Hepatocyte (in vitro differentiated cells): ENCODE data around the gene FBXL7. TPM values are rescaled to one million over a fixed set of nuclear protein-coding genes. Genes with fewer than 3 reads are reported as not detected.

Experiments
- DNase-seq: peaks from one replicate; pipeline ENCODE4 v3.0.0-alpha.2; 2016; ENCODE audit warnings: low spot score
- H2AFZ ChIP-seq: fragments of 200-600 bp; sonication (generic); 2 replicates; pipeline ENCODE4 v1.6.0; 2016; ENCODE audit warnings: antibody characterized with exemption, mild to moderate bottlenecking
- H3K27ac ChIP-seq: fragments of 200-600 bp; sonication (generic); 2 replicates; pipeline ENCODE4 v1.5.1; 2016; ENCODE audit warnings: mild to moderate bottlenecking
- H3K27me3 ChIP-seq: fragments of 200-600 bp; sonication (generic); 2 replicates; pipeline ENCODE4 v1.6.1; 2016
- H3K36me3 ChIP-seq: fragments of 200-600 bp; sonication (generic); replicated peaks from 2 replicates; pipeline ENCODE4 v1.5.1; 2016; ENCODE audit warnings: low read depth; ENCODE audit not compliant: insufficient read depth
- H3K4me1 ChIP-seq: fragments of 200-600 bp; sonication (generic); 2 replicates; pipeline ENCODE4 v1.5.1; 2016; ENCODE audit warnings: mild to moderate bottlenecking, moderate library complexity; ENCODE audit not compliant: insufficient read depth
- H3K4me2 ChIP-seq: fragments of 200-600 bp; sonication (generic); 2 replicates; pipeline ENCODE4 v1.6.0; 2016
- H3K4me3 ChIP-seq: fragments of 200-600 bp; sonication (generic); 2 replicates; pipeline ENCODE4 v1.5.1; 2016; ENCODE audit warnings: mild to moderate bottlenecking
- H3K79me2 ChIP-seq: fragments of 200-600 bp; sonication (generic); 2 replicates; pipeline ENCODE4 v1.6.0; 2017; ENCODE audit warnings: mild to moderate bottlenecking
- H3K9me2 ChIP-seq: fragments of 200-600 bp; sonication (generic); replicated peaks from 2 replicates; pipeline ENCODE4 v1.6.0; 2017; ENCODE audit warnings: mild to moderate bottlenecking; ENCODE audit not compliant: insufficient read depth
- H3K9me3 ChIP-seq: fragments of 200-600 bp; sonication (generic); 2 replicates; pipeline ENCODE4 v1.5.1; 2016; ENCODE audit warnings: low read depth, mild to moderate bottlenecking
- H4K20me1 ChIP-seq: fragments of 200-600 bp; sonication (generic); 2 replicates; pipeline ENCODE4 v1.6.0; 2016; ENCODE audit warnings: mild to moderate bottlenecking; ENCODE audit not compliant: insufficient read depth, poor library complexity, severe bottlenecking
- CTCF ChIP-seq: fragments of 200-600 bp; sonication (generic); IDR thresholded peaks from 2 replicates; pipeline ENCODE4 v1.5.1; 2016; ENCODE audit warnings: antibody characterized with exemption, mild to moderate bottlenecking; ENCODE audit not compliant: poor library complexity
- EZH2 ChIP-seq: fragments of 200-600 bp; sonication (generic); IDR thresholded peaks from 2 replicates; pipeline ENCODE4 v1.6.1; 2016; ENCODE audit warnings: antibody characterized with exemption, mild to moderate bottlenecking, borderline replicate concordance
- EZH2phosphoT487 ChIP-seq: fragments of 200-600 bp; sonication (generic); IDR thresholded peaks from one replicate; pipeline ENCODE4 v1.6.1; 2018; ENCODE audit warnings: antibody characterized with exemption, mild to moderate bottlenecking, low read depth, moderate library complexity; ENCODE audit not compliant: unreplicated experiment, severe bottlenecking
- WGBS: methylation state at CpG from one replicate; pipeline ENCODE4 v1.1.6; 2016; ENCODE audit warnings: low lambda C conversion rate; ENCODE audit errors: missing lambda C conversion rate; 5-methylcytosine and 5-hydroxymethylcytosine counted together
- polyA plus RNA-seq: library from polyadenylated mRNA; unstranded; fragments of >200 nt; fragmentation: Nextera tagmentation; extraction: Ambion mirVana; gene quantifications from 2 replicates; pipeline ENCODE4 v1.2.1, GENCODE V29; 2016
- total RNA-seq: library from RNA; depleted of rRNA; stranded (reverse); fragments of >200 nt; gene quantifications from 2 replicates; pipeline ENCODE4 v1.2.3, GENCODE V29; 2014

Gene FBXL7
- total and polyA plus RNA-seq, 2 experiments from 2014 or later, result 8.4 to 10.3 TPM

DNA sequence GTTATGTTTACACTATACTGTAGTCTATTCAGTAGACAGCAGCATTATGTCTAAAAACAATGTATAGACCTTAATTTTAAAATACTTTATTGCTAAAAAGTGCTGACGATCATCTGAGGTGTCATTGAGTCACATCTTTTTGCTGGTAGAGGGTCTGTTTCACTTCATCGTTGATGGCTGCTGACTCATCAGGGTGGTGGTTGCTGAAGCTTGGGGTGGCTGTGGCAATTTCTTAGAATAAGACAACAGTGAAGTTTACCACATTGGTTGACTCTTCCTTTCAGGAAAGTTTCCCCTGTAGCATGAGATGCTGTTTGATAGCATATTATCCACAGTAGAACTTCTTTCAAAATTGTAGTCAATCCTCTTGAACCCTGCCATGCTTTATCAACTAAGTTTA lies 150.3 kb downstream of the FBXL7 start:
- H3K36me3 ChIP-seq, result no peaks in the 10 kb centered on the region
- no peak overlapping the region for H3K4me2 ChIP-seq
- H3K9me3 ChIP-seq, result no peaks in the 10 kb centered on the region
- no peaks in the 10 kb centered on the region for H3K27me3 ChIP-seq
- TF ChIP-seq CTCF, result no peak
- TF ChIP-seq EZH2phosphoT487, result no peak
- TF ChIP-seq EZH2, result no peak
- 81% methylated on average over 2 of the region's 2 CpGs for WGBS
- H3K79me2 ChIP-seq, result peaks cover 3% of the 10 kb centered on the region
- H3K9me2 ChIP-seq, result no peaks in the 10 kb centered on the region
- no peak for DNase-seq
- no peak overlapping the region for H3K4me3 ChIP-seq
- H2AFZ ChIP-seq, result no peak overlapping the region
- no peak overlapping the region for H3K27ac ChIP-seq
- peaks cover 4% of the 10 kb centered on the region for H4K20me1 ChIP-seq
- no peaks in the 10 kb centered on the region for H3K4me1 ChIP-seq

GRCh38 chr5:15654779-15655178 lies 154.8 kb downstream of the FBXL7 start:
- H3K4me3 ChIP-seq, result no peak overlapping the region
- no peak overlapping the region for H2AFZ ChIP-seq
- H3K79me2 ChIP-seq, result peaks cover 6% of the 10 kb centered on the region
- H3K4me2 ChIP-seq, result no peak overlapping the region
- TF ChIP-seq EZH2 (no peak), CTCF (no peak), EZH2phosphoT487 (no peak)
- no peaks in the 10 kb centered on the region for H3K36me3 ChIP-seq
- no peak overlapping the region for H3K27ac ChIP-seq
- H3K9me3 ChIP-seq, result no peaks in the 10 kb centered on the region
- no peaks in the 10 kb centered on the region for H3K4me1 ChIP-seq
- H3K27me3 ChIP-seq, result no peaks in the 10 kb centered on the region
- no peak for DNase-seq
- no peaks in the 10 kb centered on the region for H3K9me2 ChIP-seq
- peaks cover 4% of the 10 kb centered on the region for H4K20me1 ChIP-seq
- 94% methylated on average over 1 of the region's 1 CpG for WGBS

GRCh38 chr5:15655683-15656082 lies 155.7 kb downstream of the FBXL7 start:
- no peak for DNase-seq
- Histone ChIP-seq H3K9me2 (no peaks in the 10 kb centered on the region), H3K79me2 (peaks cover 6% of the 10 kb centered on the region), H3K4me2 (no peak overlapping the region), H4K20me1 (peaks cover 4% of the 10 kb centered on the region), H3K4me1 (no peaks in the 10 kb centered on the region), H3K4me3 (no peak overlapping the region), H3K9me3 (no peaks in the 10 kb centered on the region), H3K36me3 (no peaks in the 10 kb centered on the region), H3K27ac (no peak overlapping the region), H2AFZ (no peak overlapping the region), H3K27me3 (no peaks in the 10 kb centered on the region)
- WGBS, result 73% methylated on average over 4 of the region's 4 CpGs
- TF ChIP-seq EZH2phosphoT487 (no peak), CTCF (no peak)

GRCh38 chr5:15664961-15665360 lies 165.0 kb downstream of the FBXL7 start:
- no peaks in the 10 kb centered on the region for H3K36me3 ChIP-seq
- peaks cover under 1% of the 10 kb centered on the region for H3K9me2 ChIP-seq
- no peak overlapping the region for H2AFZ ChIP-seq
- peaks cover 6% of the 10 kb centered on the region for H3K9me3 ChIP-seq
- H3K79me2 ChIP-seq, result peaks cover 39% of the 10 kb centered on the region
- H3K4me1 ChIP-seq, result no peaks in the 10 kb centered on the region
- no peak overlapping the region for H3K27ac ChIP-seq
- TF ChIP-seq EZH2phosphoT487 (no peak), CTCF (no peak), EZH2 (no peak)
- H3K27me3 ChIP-seq, result no peaks in the 10 kb centered on the region
- no peak for DNase-seq
- H4K20me1 ChIP-seq, result peaks cover 10% of the 10 kb centered on the region
- no peak overlapping the region for H3K4me2 ChIP-seq
- no peak overlapping the region for H3K4me3 ChIP-seq
